NCI-H1417 treated with DMSO at 0.1 percent for 48 hours (cell line): Measurements from ENCODE around the gene PXDN.

Experiments used
- DNase-seq: peaks from one replicate; lab custom pipeline; 2025; lab: John Stamatoyannopoulos, UW

The PXDN gene

DNA sequence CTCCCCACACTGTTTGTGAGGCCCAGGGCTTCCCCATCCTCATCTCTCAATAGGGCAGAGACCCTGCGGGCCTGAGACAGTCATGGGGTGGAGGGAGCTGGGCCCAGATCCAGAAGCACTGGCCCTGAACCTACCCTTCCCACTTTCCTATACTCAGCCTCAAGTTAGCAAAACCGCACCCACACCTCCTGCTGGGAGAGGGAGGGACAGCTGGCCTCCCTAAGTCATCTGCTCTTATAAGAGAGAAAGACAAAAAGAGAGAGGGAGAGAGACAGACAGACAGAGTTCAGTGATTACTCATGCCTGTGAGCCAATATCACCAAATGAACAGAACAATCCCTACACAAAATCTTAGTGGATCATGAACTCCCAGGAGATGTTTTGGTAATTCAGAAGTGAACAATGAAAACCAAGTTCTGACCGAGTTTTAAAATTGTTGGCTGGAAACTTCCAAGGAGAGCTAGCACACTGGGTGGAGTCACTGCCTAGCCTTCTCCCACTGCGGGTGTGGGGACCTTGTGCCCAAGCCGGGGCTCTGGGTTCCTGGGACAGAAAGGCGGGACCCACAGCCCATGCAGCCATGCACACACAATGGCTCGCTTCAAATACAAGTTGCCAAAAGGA is 130.5 kb downstream of the PXDN start:
- no peak for DNase-seq

- no peak for DNase-seq
These were observed 131.3 kb downstream of the PXDN start for GRCh38 chr2:1613078-1613445.

- DNase-seq = no peak
These were observed 131.8 kb downstream of the PXDN start for GRCh38 chr2:1612391-1613077.

DNA sequence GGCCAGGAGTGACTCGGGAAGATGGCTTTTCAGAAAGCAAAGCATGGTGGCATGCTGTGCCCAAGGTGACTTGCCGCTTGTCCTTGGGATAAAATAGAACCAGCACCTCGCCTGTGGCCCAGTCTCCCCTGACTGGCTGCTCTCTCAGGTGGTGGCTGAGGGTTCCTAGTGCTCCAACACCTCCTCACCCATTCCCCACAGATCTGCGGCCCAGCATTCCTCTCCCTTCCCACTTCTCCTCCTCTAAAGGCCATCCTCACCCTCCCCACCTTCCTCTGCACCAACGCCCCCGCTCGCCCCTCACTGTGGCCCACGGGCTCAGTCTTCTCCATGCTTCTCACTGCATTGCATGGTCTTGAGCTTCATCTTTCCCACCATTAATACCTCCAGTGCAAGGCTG is 132.4 kb downstream of the PXDN start:
- no peak for DNase-seq

DNA sequence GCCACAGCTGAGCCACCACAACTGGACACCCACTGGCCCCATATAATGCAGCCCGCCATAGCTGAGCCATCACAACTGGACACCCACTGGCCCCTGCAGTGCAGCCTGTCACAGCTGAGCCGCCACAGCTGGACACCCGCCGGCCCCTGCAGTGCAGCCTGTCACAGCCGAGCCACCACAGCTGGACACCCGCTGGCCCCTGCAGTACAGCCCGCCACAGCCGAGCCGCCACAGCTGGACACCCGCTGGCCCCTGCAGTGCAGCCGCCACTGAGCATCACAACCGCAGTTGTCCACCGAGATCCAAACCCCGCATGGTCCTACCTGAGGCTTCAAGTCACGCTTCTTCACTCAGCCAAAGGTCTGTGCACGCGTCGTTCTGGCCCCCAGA is 134.2 kb downstream of the PXDN start:
- DNase-seq = no peak

DNA sequence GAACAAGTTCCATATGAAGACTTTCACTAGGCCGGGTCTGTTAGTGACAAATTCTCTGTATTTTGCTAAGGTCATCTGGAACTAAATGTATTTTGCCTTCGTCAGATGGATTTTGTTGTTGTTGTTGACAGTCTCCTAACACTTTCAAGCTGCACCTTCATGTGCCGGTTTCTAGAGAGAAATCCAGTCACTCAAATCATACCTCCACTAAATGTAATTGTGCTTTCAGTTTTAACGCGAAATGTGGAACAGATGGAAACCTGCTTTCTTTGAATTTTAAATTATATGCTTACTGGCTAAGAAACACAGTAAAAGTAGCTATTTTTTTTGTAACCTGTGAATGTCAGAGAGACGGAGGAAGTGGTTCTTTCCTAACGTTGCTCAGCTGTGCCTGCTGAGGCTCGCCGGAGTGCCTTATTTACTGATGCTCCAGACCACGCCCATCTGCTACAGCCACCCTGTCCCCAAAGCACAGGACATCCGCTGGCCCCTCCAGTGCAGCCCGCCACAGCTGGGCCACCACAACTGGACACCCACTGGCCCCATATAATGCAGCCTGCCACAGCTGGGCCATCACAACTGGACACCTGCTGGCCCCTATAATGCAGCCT is 134.7 kb downstream of the PXDN start:
- DNase-seq = no peak

GRCh38 chr2:1609040-1609439 is 135.3 kb downstream of the PXDN start:
- no peak for DNase-seq

GRCh38 chr2:1607971-1608688 is 136.2 kb downstream of the PXDN start:
- DNase-seq = no peak

DNA sequence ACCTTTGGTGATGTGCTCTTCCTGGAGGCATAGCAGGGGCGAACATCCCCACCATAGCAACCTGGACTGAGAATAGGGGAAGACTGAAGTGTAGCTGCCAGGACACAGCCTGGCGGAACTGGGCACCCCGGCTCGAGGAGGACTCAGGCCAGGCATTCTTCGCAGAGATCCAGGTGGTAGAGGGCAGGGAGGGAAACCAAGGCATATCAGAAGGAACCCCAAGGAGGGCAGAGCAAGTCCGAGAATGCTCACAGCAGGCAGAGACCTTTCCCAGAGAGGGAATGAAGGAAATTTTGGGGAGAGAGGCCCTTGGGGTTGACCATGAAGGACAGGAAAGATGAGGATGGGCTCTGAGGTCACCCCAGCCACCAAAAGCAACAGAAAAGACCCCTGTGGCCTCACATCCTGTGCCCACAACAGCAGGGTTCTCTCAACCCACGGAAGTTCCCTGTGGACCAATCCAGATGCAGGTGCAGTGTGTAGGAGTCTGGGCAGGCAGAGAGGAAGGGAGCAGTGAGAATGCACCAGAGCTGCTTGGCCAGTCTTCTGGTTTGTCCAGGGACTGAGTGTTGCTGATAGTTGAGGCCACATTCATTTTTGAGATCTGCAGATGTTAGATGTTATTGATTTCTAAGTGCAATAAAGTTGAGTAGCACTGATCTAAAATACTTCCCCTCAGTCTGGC is 136.9 kb downstream of the PXDN start:
- no peak for DNase-seq

DNA sequence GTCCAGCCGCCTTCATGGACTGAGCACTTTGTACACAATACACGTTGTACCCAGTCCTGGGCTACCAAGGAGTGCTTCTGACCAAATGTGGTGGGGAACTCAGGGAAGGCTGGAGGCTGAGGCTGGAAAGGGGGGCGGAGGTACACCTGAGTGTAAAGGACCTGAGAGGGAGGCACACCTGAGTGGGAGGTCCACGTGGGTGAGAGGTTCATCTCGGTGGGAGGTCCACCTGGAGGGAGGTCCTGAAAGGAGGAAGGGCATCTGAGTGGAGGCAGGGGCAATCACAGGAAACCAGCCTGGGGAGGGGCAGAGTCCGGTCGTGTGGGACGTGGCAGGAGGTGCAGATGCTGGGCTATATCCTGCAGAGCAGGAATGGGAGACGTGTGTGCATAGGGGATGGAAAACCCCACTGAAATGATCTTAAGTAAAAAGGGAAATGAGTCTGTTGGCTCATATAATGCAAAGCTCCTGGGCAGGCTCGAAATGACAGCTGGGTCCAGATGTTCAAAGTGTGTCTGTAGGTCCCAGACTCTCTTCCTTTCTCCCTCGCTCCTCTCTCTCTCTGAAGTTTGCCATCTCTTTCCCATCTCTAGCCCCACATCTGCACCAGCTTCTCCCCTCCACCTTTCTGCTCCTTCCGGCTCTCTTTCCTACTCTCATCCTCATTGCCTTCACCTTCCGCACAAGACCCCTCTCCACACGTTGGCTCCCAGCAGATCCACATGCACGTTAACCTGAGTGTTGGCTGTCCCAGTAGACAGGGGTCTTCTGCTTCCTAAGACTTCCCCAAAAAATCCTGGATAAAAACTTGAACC is 137.7 kb downstream of the PXDN start:
- no peak for DNase-seq

DNA sequence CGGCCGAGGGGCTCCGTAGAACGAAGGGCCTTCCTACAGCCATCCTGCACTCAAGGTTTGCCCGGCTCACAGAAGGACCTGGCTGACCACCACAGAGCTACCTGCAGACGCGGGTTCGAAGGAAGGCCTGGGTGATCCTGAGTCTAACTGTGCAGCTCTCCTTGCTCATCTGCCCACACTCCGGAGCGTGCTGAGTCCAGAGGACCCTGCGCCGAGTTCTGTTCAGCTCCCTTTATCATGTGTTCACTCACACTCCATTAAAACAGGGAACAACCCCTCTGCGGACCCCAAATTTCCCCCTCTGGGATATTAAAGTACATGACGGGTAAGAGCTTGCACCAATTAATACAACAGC is 138.3 kb downstream of the PXDN start:
- no peak for DNase-seq

DNA sequence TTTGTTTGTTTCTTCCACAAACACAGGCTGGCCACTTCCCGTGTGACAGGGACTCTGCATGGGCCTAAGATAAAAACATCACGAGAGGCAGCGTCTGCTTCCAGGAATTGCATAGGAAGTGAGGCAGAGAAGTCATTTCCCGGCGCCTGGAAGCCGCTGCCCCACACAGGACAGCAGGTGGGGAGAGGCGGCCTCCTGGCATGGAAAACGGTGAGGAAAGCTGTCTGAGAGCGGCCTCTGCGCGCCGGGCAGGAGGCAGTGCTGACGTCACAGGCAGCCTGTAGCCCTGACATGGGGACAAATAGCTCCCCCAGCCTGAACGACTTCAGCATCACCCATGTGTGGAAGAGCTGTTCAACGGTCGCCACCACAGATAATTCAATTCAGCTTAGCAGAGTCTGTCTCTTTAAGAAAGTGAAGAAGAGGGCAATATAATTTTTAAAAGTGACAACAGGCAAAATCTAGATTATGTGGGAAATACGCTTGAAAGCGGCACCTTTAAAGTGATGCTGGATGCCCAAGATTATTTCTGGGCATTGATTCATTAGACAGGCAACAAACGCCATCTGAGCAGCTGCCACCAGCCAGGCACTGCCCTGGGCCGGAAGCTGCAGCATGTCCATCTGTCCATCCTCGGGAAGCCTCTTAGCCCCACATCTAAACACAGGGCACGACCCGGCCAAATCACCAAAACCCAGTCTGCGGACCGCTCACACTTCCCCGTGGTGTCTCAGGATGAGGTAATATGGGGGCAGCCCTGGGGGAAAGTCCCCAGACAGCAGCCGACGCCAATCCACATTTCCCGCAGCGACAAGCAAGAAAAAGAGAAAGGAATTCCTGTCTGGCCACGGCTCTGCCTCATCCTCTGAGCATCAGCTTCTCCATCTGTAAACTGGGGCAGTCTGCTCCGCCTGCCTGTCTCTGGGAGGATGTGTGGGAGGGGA is 138.9 kb downstream of the PXDN start:
- DNase-seq = no peak

DNA sequence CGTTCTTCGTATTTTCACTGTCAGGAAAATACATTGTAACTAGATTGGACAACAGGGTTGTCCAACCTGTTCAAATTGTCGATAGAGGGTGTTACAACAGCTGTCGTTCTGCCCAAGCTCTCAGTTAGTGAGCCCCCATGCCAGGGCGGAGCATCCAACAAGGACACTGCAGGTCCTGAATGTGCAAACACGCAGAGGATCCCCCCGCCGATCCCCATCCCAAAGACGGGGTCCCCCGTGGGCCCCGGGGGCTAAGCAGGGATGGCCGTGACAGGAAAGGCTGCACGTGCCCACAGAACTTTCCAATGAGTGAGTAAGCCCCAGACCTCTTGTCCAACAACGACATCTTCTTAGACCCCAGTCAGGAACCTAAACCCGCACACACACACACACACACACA is 140.8 kb downstream of the PXDN start:
- no peak for DNase-seq

DNA sequence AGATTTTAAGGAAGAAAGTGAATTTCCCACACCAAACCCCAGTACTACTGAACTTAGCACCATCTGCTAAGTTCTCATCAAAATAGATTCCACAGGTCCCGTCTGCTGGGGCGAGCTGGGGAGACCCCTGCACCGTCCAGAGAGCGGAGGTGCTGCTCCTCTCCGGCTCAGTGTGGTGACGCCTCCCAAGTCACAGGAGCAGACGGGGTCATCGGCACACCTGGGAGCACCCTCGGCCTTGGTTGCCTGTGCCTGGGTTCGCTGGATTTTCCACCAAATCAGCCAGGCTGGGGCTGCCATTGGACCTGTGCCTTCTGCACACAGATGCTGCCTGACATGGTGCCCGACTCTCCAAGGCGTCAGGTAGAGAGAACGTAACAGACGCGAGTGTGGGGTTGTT is 141.3 kb downstream of the PXDN start:
- DNase-seq = no peak

DNA sequence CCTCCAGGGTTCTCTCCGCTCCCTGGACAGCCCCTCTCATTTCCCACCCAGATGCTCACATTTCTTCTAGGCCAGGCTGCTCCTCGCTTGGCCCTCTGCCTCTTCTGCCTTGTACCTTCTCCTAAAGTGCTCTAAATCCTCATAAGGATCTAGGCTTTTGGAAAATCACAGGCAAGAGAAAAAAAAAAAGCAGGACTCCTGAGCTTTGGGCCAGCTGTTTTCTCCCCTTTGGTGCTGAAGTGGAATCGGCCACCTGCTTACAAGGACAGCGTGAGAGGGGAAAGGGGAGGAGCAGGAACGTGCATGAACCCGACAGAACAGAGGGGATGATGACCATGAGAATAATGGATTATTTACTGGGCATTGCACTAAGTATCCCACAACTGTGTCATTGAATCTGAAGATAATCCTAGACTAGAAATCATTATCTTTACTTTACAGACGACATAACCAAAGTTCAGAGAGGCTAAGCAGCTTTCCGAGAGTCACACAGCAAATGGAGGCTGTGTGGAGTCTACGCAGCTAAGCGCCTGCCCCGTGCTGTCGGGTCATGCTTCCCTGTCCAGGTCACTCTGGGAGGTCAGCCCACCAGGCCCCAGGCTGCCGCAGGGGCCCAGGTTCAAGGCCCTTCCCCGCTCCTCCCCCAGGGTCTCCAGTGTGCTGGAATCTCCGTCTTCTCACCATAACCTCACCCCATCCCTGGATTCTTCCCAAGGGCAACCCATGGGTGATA is 141.9 kb downstream of the PXDN start:
- no peak for DNase-seq

GRCh38 chr2:1601471-1602277 is 142.6 kb downstream of the PXDN start:
- DNase-seq = no peak

DNA sequence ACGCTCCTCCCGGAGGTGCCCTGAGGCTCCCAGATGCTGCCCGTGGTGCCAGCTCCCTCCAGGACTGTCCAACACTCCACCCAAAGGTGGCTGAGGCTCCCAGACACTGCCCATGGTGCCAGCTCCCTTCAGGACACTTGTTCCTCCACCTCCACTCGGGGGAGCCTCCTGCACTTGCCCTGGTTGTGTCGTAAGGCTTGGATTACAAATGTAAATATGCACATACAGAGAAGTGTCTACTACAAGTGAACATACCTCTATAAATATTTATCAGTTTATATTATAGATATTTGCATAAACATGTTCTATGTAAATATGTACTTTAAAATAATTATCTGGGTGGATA is 143.3 kb downstream of the PXDN start:
- DNase-seq = no peak

DNA sequence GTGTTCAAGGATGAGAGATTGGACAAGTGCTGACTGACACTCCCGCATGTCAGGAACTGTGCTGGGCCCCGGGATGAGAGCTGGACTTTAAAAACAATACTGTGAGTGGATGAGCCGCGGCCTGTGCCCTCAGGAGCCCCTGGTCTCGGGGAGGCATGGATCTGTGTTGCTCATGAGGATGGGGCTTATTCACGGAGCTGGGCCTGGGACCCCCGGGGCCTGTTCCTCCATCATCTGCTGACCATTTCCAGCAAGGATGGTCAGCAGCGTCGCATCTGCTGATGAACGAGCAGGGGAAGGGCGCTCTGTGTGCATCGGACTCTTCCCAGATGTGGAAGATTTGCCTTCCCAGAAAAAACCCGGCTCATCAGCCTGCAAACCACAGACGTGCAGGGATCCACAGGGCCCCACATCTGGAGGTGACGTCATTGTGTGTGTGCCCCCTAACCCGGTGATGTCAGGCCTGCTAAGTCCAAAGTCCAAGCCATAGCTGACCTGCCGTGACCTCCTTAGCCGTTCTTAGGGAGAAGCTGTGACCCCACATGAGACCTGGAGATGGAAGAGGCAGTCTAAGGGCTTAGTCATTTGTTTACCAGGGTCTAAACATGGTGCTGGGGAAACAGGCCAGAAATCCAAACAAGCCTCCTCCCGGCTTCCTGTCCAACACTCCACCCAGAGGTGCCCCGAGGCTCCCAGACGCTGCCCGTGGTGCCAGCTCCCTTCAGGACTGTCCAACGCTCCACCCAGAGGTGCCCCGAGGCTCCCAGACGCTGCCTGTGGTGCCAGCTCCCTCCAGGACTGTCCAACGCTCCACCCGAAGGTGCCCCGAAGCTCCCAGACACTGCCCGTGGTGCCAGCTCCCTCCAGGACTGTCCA is 143.9 kb downstream of the PXDN start:
- DNase-seq = no peak
